C4-2B (cell line): ENCODE data around the gene DPCD.

Experiments used
- ZFX ChIP-seq: fragments of 450-650 bp; IDR thresholded peaks from 2 replicates; pipeline ENCODE4 v1.6.1; 2017
- TF ChIP-seq, protein P1 (sequence below): fragments of 450-650 bp; conservative IDR thresholded peaks from 2 replicates; pipeline ENCODE4 v1.5.1; 2017; ENCODE audit warnings: mild to moderate bottlenecking

DNA sequence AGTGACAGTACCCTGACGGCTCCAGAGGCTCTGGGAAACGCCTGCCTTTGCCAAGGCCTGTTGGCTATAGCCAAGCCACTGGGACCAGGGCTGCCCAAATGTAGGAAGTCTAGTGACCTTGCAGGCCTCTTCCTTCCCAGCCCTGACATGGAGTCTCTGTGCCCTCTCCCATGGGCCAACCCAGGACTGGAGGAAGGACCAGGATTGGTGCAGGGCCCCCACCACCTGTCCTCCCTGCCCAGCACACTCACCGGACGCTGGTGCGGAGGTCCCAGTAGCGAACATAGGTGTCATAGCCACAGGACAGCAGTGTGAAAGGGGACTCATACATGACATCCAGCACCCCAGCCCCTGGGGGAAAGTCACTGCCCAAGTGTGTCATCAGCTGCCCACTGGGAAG lies 24.0 kb downstream of the DPCD start:
- TF ChIP-seq, protein P1, sequence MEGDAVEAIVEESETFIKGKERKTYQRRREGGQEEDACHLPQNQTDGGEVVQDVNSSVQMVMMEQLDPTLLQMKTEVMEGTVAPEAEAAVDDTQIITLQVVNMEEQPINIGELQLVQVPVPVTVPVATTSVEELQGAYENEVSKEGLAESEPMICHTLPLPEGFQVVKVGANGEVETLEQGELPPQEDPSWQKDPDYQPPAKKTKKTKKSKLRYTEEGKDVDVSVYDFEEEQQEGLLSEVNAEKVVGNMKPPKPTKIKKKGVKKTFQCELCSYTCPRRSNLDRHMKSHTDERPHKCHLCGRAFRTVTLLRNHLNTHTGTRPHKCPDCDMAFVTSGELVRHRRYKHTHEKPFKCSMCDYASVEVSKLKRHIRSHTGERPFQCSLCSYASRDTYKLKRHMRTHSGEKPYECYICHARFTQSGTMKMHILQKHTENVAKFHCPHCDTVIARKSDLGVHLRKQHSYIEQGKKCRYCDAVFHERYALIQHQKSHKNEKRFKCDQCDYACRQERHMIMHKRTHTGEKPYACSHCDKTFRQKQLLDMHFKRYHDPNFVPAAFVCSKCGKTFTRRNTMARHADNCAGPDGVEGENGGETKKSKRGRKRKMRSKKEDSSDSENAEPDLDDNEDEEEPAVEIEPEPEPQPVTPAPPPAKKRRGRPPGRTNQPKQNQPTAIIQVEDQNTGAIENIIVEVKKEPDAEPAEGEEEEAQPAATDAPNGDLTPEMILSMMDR = no peak
- TF ChIP-seq ZFX = no peak
